ENCODE results near the gene PNP. TPM values are rescaled to one million over a fixed set of nuclear protein-coding genes. Genes with fewer than 3 reads are reported as not detected.

PNP gene
- total RNA-seq (2022; extraction: Qiagen RNA extraction): 154 to 192 TPM (median 164 TPM) in 5 replicates

DNA sequence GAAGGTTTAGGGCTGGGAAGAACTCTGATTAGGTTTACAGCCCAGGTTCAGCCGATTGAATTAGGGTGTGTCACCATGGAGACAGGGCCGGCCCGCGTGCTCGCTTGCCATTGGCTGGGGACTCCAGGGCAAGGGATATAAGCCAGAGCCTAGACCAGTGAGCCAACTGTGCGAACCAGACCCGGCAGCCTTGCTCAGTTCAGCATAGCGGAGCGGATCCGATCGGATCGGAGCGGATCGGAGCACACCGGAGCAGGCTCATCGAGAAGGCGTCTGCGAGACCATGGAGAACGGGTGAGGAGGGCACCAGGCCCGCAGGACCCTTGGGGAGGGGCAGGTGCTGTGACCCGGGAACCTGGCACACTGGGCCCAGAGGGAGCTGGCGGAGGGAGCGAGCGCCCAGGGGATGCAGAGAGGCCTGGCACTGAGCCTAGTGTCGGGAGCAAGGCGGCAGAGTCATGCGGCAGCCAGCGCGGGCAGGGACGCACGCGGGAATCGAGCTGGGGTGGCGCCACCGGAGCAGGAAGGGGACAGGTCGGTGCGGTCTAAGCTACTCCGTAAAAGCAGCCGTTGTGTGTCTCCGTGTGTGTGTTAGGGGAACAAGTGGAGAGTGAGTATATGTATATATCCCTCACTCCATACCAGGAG is at the start of gene PNP:
Gene PNP (plus strand): TSS at position 165 of the 648 bp plus-strand sequence. CDS start 119 bp downstream, at position 284.

DNA sequence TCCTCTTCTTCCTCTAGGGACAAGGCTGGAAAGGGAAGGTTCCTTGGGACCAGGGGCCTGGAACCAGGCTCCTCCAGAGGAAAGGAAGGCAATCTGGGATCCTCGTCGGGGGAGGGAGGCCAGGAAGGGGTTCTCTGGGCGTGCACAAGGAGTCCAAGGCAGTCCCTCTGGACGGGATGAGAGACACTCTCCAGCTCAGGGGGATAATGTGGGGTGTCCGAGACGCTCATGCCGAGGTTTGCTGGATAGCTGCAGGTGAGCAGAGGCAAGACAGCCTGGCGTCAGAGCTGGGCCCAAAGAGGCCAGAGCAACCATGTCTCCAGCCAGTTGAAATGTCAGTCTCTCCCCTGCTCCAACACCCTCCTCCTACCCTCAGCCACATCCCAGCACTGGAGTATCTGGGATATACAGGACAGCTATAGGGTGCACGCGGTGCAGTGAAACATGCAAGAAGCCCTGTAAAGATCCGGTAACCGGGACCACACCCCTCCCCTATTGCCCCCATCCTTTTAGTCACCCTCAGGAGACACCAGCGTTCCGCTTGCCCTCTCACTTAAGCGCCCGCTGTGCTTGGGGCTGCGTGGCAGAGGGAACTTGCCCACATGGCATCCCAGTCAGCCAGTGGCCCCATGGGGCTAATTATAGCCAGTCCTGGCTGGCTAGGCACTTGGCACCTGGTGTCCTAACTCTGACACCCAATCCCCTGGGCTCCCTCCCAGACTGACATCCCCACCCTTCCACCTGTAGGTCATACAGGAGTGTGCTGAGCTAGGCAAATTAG is 33.4 kb upstream of the PNP start, which contains the start of gene KLHL33:
Gene KLHL33 (minus strand): TSS at position 585 of the 781 bp plus-strand sequence. CDS start 355 bp downstream, at position 230.

DNA sequence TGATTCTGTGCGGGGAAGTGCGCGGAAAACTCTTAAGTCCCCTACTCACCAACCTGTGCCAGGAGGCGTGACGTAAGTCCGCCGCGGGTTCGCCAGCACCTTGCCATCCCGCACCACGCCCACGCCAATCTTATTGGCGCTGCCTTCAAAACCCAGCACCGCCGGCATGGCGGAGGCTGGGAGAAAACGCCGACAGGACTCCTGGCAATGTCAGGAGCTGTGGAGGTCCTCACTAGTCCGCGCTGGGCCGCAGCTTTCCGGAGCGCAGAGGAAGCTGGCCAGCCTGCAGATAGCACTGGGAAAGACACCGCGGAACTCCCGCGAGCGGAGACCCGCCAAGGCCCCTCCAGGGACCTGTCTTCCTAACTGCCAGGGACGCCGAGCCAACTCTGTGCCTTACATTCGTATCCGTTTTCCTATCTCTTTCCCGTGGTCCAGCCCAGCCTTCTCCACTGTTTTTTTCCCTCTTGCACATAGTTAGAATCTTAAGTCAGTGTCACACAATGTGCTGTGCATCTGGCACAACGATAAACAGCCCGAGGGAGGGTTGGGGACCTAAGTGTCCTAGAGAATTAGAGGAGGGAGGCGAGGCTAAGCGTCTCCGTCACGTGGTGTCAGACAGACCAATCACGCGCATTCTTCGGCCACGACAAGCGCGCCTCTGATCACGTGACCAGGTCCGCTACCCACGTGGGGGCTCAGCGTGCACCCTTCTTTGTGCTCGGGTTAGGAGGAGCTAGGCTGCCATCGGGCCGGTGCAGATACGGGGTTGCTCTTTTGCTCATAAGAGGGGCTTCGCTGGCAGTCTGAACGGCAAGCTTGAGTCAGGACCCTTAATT is 14.5 kb upstream of the PNP start, which contains the start of the genes APEX1 and OSGEP:
Gene APEX1 (plus strand): TSS at position 711 of the 839 bp plus-strand sequence. CDS start 420 bp downstream, outside the sequence.
Gene OSGEP (minus strand): TSS at position 297 of the 839 bp plus-strand sequence. CDS start 129 bp downstream, at position 168.

DNA sequence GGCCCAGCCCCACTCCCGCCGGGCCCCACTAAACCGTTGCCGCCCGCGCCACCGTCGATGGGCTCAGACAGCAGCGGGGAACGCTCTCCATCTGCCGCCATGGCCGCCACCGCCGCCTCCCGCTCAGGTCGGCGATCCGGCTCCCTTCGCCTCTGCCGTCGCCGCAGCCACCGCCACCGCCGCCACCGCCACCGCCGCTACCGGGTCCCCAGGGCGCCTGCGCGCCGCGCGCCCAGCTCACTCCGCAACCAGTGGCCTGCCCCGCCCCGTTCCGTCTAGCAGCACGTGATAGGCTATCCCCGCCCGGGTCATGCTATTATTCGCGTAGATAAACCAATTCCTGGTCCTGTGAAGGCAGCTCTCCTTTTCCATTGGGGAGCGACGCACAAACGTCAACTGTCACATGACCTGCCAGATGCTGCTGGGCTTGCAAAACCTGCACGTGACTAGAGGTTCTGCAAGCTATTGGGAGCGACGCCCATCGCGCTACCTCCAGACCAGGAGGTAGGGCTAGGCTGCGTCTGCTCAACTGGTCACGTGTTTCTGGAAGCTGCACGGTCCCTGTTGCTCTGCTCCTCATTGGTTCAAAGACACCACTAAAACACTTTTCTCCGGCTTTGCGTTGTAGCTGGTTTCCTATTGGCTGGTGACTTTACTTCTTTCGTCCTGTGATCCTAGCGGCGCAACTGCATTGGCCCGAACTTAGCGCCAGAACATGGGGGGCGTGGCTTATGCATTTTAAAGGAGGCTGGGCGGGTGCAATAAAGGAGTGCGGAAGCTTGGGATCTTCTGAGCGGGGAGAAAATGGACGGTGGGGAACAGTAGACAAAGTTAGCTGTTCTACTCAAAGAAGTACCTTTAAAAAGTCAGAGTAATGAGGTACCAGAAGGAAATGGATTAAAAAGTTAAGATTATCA is 7.7 kb upstream of the PNP start, which contains the start of gene PIP4P1:
Gene PIP4P1 (minus strand): TSS at position 210 of the 917 bp plus-strand sequence. CDS start 109 bp downstream, at position 101.

Other genes starting within 250 kb of the PNP start
- gene OR11H6, start 245.7 kb upstream of the PNP start, total RNA-seq (2022; extraction: Qiagen RNA extraction): not detected in 5 replicates
- gene OR11H7, start 240.4 kb upstream of the PNP start, total RNA-seq (2022; extraction: Qiagen RNA extraction): not detected in 5 replicates
- gene OR11H4, start 230.1 kb upstream of the PNP start, total RNA-seq (2022; extraction: Qiagen RNA extraction): not detected in 5 replicates
- 17.8 to 30.0 TPM (median 20.0 TPM) in 5 replicates for gene TTC5, start 163.5 kb upstream of the PNP start, total RNA-seq (2022; extraction: Qiagen RNA extraction)
- gene CCNB1IP1, start 136.1 kb upstream of the PNP start, total RNA-seq (2022; extraction: Qiagen RNA extraction): 39.2 to 48.8 TPM (median 42.7 TPM) in 5 replicates
- 20.0 to 27.3 TPM (median 21.1 TPM) in 5 replicates for gene PARP2, start 125.8 kb upstream of the PNP start, total RNA-seq (2022; extraction: Qiagen RNA extraction)
- gene TEP1, start 55.9 kb upstream of the PNP start, total RNA-seq (2022; extraction: Qiagen RNA extraction): 9.2 to 11.4 TPM (median 10.7 TPM) in 5 replicates
- gene KLHL33, start 33.2 kb upstream of the PNP start, total RNA-seq (2022; extraction: Qiagen RNA extraction): 0.01 to 0.02 TPM in 2 of 5 replicates, not detected in the others
- 24.8 to 26.9 TPM (median 26.0 TPM) in 5 replicates for gene OSGEP, start 14.6 kb upstream of the PNP start, total RNA-seq (2022; extraction: Qiagen RNA extraction)
- 256 to 269 TPM (median 260 TPM) in 5 replicates for gene APEX1, start 14.2 kb upstream of the PNP start, total RNA-seq (2022; extraction: Qiagen RNA extraction)
- gene PIP4P1, start 8.0 kb upstream of the PNP start, total RNA-seq (2022; extraction: Qiagen RNA extraction): 27.7 to 42.8 TPM (median 34.4 TPM) in 5 replicates
- gene RNASE10, start 36.1 kb downstream of the PNP start, total RNA-seq (2022; extraction: Qiagen RNA extraction): 0.13 to 0.35 TPM (median 0.22 TPM) in 5 replicates
- not detected in 5 replicates for gene RNASE9, start 91.6 kb downstream of the PNP start, total RNA-seq (2022; extraction: Qiagen RNA extraction)
- not detected in 5 replicates for gene RNASE11, start 118.6 kb downstream of the PNP start, total RNA-seq (2022; extraction: Qiagen RNA extraction)
- gene RNASE12, start 122.0 kb downstream of the PNP start, total RNA-seq (2022; extraction: Qiagen RNA extraction): not detected in 5 replicates
- not detected in 5 replicates for gene OR6S1, start 172.3 kb downstream of the PNP start, total RNA-seq (2022; extraction: Qiagen RNA extraction)
- gene RNASE4, start 215.2 kb downstream of the PNP start, total RNA-seq (2022; extraction: Qiagen RNA extraction): 5.5 to 8.9 TPM (median 8.1 TPM) in 5 replicates
- 8.0 to 13.7 TPM (median 9.4 TPM) in 5 replicates for gene ANG, start 219.4 kb downstream of the PNP start, total RNA-seq (2022; extraction: Qiagen RNA extraction)